HCT116 (cell line): Measurements from ENCODE around the gene AMOTL1.

Experiments
- CEBPB ChIP-seq: IDR thresholded peaks from 2 replicates; pipeline ENCODE4 v1.6.1; 2012; ENCODE audit warnings: low read depth
- EZH2 ChIP-seq: fragments of 200-600 bp; sonication (generic); IDR thresholded peaks from 2 replicates; pipeline ENCODE4 v1.6.1; 2017; ENCODE audit warnings: antibody characterized with exemption, mixed run types
- FOSL1 ChIP-seq: IDR thresholded peaks from 2 replicates; pipeline ENCODE4 v1.6.1; 2012; ENCODE audit warnings: low read depth
- POLR2A ChIP-seq: IDR thresholded peaks from 2 replicates; pipeline ENCODE4 v1.7.0; 2011; ENCODE audit warnings: borderline replicate concordance; ENCODE audit not compliant: insufficient read depth, insufficient read length; ENCODE audit errors: extremely low read depth
- POLR2AphosphoS5 ChIP-seq: IDR thresholded peaks from 2 replicates; pipeline ENCODE4 v1.6.1; 2011; ENCODE audit warnings: mild to moderate bottlenecking, low read depth, low read length, moderate library complexity
- YY1 ChIP-seq: IDR thresholded peaks from 2 replicates; pipeline ENCODE4 v1.6.1; 2011; ENCODE audit warnings: low read length, low read depth, moderate library complexity, mild to moderate bottlenecking; ENCODE audit not compliant: insufficient replicate concordance; ENCODE audit errors: extremely low read depth
- TF ChIP-seq, protein P1 (sequence below), 3 experiments: fragments of 200-600 bp in 1 of 3; sonication (generic) in 1 of 3; IDR thresholded peaks in 2 of 3; conservative IDR thresholded peaks in 1 of 3; 2 replicates each; pipeline ENCODE4 v1.5.1; 2012 to 2017; ENCODE audit warnings: low read depth in 2 of 3, low read length in 2 of 3, antibody characterized with exemption in 1 of 3, borderline replicate concordance in 1 of 3, control low read depth in 1 of 3, mild to moderate bottlenecking in 1 of 3, mixed read lengths in 1 of 3, mixed run types in 1 of 3, moderate library complexity in 1 of 3; ENCODE audit not compliant: insufficient read depth in 1 of 3
- TF ChIP-seq, protein P2 (sequence below): IDR thresholded peaks from 2 replicates; pipeline ENCODE4 v1.6.1; 2012; ENCODE audit warnings: low read depth
- TF ChIP-seq, protein P3 (sequence below): IDR thresholded peaks from 2 replicates; pipeline ENCODE4 v1.6.1; 2012

DNA sequence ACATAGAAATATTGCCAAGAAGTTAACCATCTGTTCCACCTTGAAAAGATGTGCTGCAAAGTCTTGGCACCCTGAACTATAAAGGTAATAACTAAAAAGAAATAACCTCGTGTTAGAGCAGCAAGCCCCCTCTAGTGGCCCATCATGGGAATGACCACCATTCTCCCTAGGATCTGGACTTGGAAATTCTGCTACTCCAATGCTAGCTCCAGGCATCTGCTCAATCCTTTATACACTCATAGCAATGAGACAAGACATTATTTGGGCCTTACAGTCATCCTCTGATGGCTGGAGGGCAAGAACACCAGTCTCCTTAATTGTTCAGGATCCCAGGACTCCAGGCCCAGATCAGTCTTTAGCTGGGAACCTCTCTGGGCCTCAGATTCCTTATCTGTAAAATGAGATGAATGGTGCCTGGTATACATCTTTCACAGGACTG lies 129.2 kb downstream of the AMOTL1 start:
- TF ChIP-seq POLR2AphosphoS5, result no peak
- no peak for TF ChIP-seq EZH2
- TF ChIP-seq, protein P1, sequence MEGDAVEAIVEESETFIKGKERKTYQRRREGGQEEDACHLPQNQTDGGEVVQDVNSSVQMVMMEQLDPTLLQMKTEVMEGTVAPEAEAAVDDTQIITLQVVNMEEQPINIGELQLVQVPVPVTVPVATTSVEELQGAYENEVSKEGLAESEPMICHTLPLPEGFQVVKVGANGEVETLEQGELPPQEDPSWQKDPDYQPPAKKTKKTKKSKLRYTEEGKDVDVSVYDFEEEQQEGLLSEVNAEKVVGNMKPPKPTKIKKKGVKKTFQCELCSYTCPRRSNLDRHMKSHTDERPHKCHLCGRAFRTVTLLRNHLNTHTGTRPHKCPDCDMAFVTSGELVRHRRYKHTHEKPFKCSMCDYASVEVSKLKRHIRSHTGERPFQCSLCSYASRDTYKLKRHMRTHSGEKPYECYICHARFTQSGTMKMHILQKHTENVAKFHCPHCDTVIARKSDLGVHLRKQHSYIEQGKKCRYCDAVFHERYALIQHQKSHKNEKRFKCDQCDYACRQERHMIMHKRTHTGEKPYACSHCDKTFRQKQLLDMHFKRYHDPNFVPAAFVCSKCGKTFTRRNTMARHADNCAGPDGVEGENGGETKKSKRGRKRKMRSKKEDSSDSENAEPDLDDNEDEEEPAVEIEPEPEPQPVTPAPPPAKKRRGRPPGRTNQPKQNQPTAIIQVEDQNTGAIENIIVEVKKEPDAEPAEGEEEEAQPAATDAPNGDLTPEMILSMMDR (IDR thresholded peaks at IDR 0.05 in 2 of 3, conservative IDR thresholded peaks at IDR 0.05 in 1 of 3; ENCODE audit: borderline replicate concordance in 1 of 3, insufficient read depth in 1 of 3, low read depth in 2 of 3, low read length in 2 of 3), result peak; percentile 90 to 91 (median 90)
- TF ChIP-seq, protein P2, sequence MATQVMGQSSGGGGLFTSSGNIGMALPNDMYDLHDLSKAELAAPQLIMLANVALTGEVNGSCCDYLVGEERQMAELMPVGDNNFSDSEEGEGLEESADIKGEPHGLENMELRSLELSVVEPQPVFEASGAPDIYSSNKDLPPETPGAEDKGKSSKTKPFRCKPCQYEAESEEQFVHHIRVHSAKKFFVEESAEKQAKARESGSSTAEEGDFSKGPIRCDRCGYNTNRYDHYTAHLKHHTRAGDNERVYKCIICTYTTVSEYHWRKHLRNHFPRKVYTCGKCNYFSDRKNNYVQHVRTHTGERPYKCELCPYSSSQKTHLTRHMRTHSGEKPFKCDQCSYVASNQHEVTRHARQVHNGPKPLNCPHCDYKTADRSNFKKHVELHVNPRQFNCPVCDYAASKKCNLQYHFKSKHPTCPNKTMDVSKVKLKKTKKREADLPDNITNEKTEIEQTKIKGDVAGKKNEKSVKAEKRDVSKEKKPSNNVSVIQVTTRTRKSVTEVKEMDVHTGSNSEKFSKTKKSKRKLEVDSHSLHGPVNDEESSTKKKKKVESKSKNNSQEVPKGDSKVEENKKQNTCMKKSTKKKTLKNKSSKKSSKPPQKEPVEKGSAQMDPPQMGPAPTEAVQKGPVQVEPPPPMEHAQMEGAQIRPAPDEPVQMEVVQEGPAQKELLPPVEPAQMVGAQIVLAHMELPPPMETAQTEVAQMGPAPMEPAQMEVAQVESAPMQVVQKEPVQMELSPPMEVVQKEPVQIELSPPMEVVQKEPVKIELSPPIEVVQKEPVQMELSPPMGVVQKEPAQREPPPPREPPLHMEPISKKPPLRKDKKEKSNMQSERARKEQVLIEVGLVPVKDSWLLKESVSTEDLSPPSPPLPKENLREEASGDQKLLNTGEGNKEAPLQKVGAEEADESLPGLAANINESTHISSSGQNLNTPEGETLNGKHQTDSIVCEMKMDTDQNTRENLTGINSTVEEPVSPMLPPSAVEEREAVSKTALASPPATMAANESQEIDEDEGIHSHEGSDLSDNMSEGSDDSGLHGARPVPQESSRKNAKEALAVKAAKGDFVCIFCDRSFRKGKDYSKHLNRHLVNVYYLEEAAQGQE, result no peak
- TF ChIP-seq FOSL1, result no peak
- TF ChIP-seq, protein P3, sequence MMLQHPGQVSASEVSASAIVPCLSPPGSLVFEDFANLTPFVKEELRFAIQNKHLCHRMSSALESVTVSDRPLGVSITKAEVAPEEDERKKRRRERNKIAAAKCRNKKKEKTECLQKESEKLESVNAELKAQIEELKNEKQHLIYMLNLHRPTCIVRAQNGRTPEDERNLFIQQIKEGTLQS, result no peak
- no peak for TF ChIP-seq CEBPB
- no peak for TF ChIP-seq YY1
- TF ChIP-seq POLR2A, result no peak
